ENCODE results near the gene SHISA5. TPM values are rescaled to one million over a fixed set of nuclear protein-coding genes. Genes with fewer than 3 reads are reported as not detected.
A peak's percentile ranks its signal among the peaks of the same experiment; 100 is the strongest.

SHISA5 gene
- total RNA-seq, 1 donor from 2014 or later: 333 TPM

GRCh38 chr3:48440590-48440958, 63.4 kb downstream of the SHISA5 start:
- Histone ChIP-seq H3K36me3 (ENCODE audit: insufficient read depth, low read length) (peaks cover 22% of the 10 kb centered on the region), H3K4me3 (ENCODE audit: insufficient read depth, low read depth, low read length) (peak overlapping the region; percentile 97), H3K27me3 (ENCODE audit: insufficient read depth, low read length) (no peaks in the 10 kb centered on the region), H4K20me1 (ENCODE audit: insufficient read depth, low read length) (peaks cover 22% of the 10 kb centered on the region), H2AFZ (ENCODE audit: low read depth, low read length) (peak overlapping the region; percentile 99), H3K9me3 (ENCODE audit: insufficient read depth, low read depth, low read length) (no peaks in the 10 kb centered on the region), H3K4me1 (ENCODE audit: insufficient read depth, low read length) (peaks cover 9% of the 10 kb centered on the region), H3K4me2 (ENCODE audit: low read length) (peak overlapping the region; percentile 98), H3K9ac (ENCODE audit: low read length) (peak overlapping the region; percentile 86), H3K27ac (ENCODE audit: low read depth, low read length) (peak overlapping the region; percentile 77), H3K79me2 (ENCODE audit: insufficient read depth, low read length) (peaks cover 35% of the 10 kb centered on the region)
- Mint-ChIP-seq H3K36me3 (ENCODE audit: low read depth, unreplicated experiment) (peaks cover 9% of the 10 kb centered on the region), H3K9me3 (ENCODE audit: unreplicated experiment) (no peaks in the 10 kb centered on the region), H3K27ac (ENCODE audit: unreplicated experiment) (peak overlapping the region; percentile 98), H3K27me3 (ENCODE audit: low read depth, unreplicated experiment) (no peaks in the 10 kb centered on the region), H3K4me3 (ENCODE audit: unreplicated experiment) (peak overlapping the region; percentile 100), H3K4me1 (ENCODE audit: low read depth, unreplicated experiment) (peaks cover 18% of the 10 kb centered on the region)
- DNase-seq (ENCODE audit: low read depth) (no peak), FAIRE-seq (no peak)
- TF ChIP-seq CTCF (IDR thresholded peaks at IDR 0.05; ENCODE audit: insufficient read depth, low read depth, low read length) (no peak), EZH2 (IDR thresholded peaks at IDR 0.05; ENCODE audit: insufficient read depth, low read length) (no peak)

GRCh38 chr3:48439820-48440589, 64.0 kb downstream of the SHISA5 start, which contains the start of the genes CCDC51 and TMA7:
CCDC51 (minus strand) TSS chr3:48440119; CDS start chr3:48435128, 4,991 bp downstream.
TMA7 (plus strand) TSS chr3:48440257; CDS start chr3:48440297, 40 bp downstream.
- no peak for FAIRE-seq
- H3K27me3 Mint-ChIP-seq (ENCODE audit: low read depth, unreplicated experiment): no peaks in the 10 kb centered on the region
- H3K36me3 Mint-ChIP-seq (ENCODE audit: low read depth, unreplicated experiment): peaks cover 8% of the 10 kb centered on the region
- TF ChIP-seq EZH2 (IDR thresholded peaks at IDR 0.05; ENCODE audit: insufficient read depth, low read length): no peak
- no peak for TF ChIP-seq CTCF (IDR thresholded peaks at IDR 0.05; ENCODE audit: insufficient read depth, low read depth, low read length)
- Histone ChIP-seq H3K9me3 (ENCODE audit: insufficient read depth, low read depth, low read length) (no peaks in the 10 kb centered on the region), H3K27me3 (ENCODE audit: insufficient read depth, low read length) (no peaks in the 10 kb centered on the region), H3K79me2 (ENCODE audit: insufficient read depth, low read length) (peaks cover 35% of the 10 kb centered on the region), H3K4me2 (ENCODE audit: low read length) (peak within 1 kb of the TSS; percentile 98), H3K36me3 (ENCODE audit: insufficient read depth, low read length) (peaks cover 22% of the 10 kb centered on the region), H4K20me1 (ENCODE audit: insufficient read depth, low read length) (peaks cover 27% of the 10 kb centered on the region), H3K4me3 (ENCODE audit: insufficient read depth, low read depth, low read length) (peak within 1 kb of the TSS; percentile 97), H2AFZ (ENCODE audit: low read depth, low read length) (peak within 1 kb of the TSS; percentile 99), H3K27ac (ENCODE audit: low read depth, low read length) (peak within 1 kb of the TSS; percentile 77), H3K9ac (ENCODE audit: low read length) (peak within 1 kb of the TSS; percentile 86), H3K4me1 (ENCODE audit: insufficient read depth, low read length) (peaks cover 9% of the 10 kb centered on the region)
- peak within 1 kb of the TSS; percentile 98 for H3K27ac Mint-ChIP-seq (ENCODE audit: unreplicated experiment)
- peak within 1 kb of the TSS; percentile 100 for H3K4me3 Mint-ChIP-seq (ENCODE audit: unreplicated experiment)
- H3K4me1 Mint-ChIP-seq (ENCODE audit: low read depth, unreplicated experiment): peaks cover 16% of the 10 kb centered on the region
- DNase-seq (ENCODE audit: low read depth): peak; percentile 87
- H3K9me3 Mint-ChIP-seq (ENCODE audit: unreplicated experiment): no peaks in the 10 kb centered on the region

- Mint-ChIP-seq H3K4me3 (ENCODE audit: unreplicated experiment) (peak overlapping the region; percentile 24), H3K27ac (ENCODE audit: unreplicated experiment) (no peak overlapping the region), H3K4me1 (ENCODE audit: low read depth, unreplicated experiment) (peaks cover 27% of the 10 kb centered on the region), H3K27me3 (ENCODE audit: low read depth, unreplicated experiment) (no peaks in the 10 kb centered on the region), H3K36me3 (ENCODE audit: low read depth, unreplicated experiment) (peaks cover 7% of the 10 kb centered on the region), H3K9me3 (ENCODE audit: unreplicated experiment) (no peaks in the 10 kb centered on the region)
- DNase-seq (ENCODE audit: low read depth) (no peak), FAIRE-seq (no peak)
- Histone ChIP-seq H3K4me2 (ENCODE audit: low read length) (no peak overlapping the region), H4K20me1 (ENCODE audit: insufficient read depth, low read length) (peaks cover 19% of the 10 kb centered on the region), H3K79me2 (ENCODE audit: insufficient read depth, low read length) (peaks cover 33% of the 10 kb centered on the region), H3K4me1 (ENCODE audit: insufficient read depth, low read length) (peaks cover 23% of the 10 kb centered on the region), H3K27ac (ENCODE audit: low read depth, low read length) (no peak overlapping the region), H2AFZ (ENCODE audit: low read depth, low read length) (no peak overlapping the region), H3K36me3 (ENCODE audit: insufficient read depth, low read length) (peaks cover 13% of the 10 kb centered on the region), H3K27me3 (ENCODE audit: insufficient read depth, low read length) (no peaks in the 10 kb centered on the region), H3K9me3 (ENCODE audit: insufficient read depth, low read depth, low read length) (no peaks in the 10 kb centered on the region), H3K4me3 (ENCODE audit: insufficient read depth, low read depth, low read length) (no peak overlapping the region), H3K9ac (ENCODE audit: low read length) (no peak overlapping the region)
- no peak for TF ChIP-seq EZH2 (IDR thresholded peaks at IDR 0.05; ENCODE audit: insufficient read depth, low read length)
- TF ChIP-seq CTCF (IDR thresholded peaks at IDR 0.05; ENCODE audit: insufficient read depth, low read depth, low read length): no peak
These were observed 66.2 kb downstream of the SHISA5 start for GRCh38 chr3:48437812-48438211.

Data from astrocyte (in vitro differentiated cells and primary cell).